ENCODE data around the gene FUT6. TPM values are rescaled to one million over a fixed set of nuclear protein-coding genes. Genes with fewer than 3 reads are reported as not detected.
A peak's percentile ranks its signal among the peaks of the same experiment; 100 is the strongest.
"Not testable (repeated sequence)": the region's sequence is repeated elsewhere in the genome, so short reads cannot be mapped to it uniquely, and the experiment has no call there.

The FUT6 gene
- total RNA-seq, 1 experiment from 2014 or later, result not detected

DNA sequence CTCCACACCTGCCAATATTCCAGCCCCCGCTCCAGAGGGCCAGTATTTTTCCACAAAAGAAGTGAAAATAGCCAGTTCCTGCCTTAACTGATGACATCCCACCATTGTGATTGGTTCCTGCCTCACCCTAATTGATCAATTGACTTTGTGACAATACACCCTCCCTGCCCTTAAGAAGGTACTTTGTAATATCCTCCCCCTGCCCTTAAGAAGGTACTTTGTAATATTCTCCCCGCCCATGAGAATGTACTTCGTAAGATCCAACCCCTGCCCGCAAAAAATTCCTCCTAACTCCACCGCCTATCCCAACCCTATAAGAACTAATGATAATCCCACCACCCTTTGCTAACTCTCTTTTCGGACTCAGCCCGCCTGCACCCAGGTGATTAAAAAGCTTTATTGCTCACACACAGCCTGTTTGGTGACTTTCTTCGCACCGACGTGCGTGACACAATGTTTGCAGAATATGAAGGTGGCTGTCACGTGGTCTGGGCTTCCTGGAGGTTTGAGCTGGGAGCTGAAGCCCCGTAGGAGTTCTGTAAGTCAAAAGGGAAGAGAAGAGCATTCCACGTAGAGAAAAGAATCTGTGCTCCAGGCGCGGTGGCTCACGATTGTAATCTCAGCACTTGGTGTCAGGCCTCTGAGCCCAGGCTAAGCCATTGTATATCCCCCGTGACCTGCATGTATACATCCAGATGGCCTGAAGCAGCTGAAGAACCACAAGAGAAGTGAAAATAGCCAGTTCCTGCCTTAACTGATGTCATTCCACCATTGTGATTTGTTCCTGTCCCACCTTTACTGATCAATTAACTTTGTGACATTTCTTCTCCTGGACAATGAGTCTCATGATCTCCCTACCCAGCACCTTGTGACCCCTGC, 17.9 kb upstream of the FUT6 start:
- no peak for DNase-seq (ENCODE audit: low read depth)

DNA sequence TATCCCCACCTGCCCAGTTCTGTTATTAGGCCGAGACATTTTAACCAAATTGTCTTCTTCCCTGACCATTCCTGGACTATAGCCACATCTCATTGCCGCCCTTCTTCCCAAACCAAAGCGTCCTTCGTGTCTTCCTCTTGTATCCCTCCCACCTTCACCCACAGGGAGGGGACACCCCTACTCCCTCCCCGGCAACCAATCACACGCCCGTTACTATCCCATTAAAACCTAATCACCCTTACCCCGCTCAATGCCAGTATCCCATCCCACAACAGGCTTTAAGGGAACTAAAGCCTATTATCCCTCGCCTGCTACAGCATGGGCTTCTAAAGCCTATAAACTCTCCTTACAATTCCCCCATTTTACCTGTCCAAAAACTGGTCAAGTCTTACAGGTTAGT, 15.6 kb upstream of the FUT6 start:
- not testable (repeated sequence) for DNase-seq (ENCODE audit: low read depth)

DNA sequence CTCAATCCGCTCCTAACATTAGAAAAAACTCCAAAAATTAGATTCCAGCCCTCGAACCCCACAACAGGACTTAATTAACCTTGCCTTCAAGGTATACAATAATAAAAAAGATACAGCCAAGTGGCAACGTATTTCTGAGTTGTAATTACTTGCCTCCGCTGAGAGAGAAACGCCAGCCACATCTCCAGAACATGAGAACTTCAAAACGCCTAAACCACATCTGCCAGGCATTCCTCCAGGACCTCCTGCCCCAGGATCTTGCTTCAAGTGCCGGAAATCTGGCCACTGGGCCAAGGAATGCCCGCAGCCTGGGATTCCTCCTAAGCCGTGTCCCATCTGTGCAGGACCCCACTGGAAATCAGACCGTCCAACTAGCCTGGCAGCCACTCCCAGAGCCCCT, 14.6 kb upstream of the FUT6 start:
- not testable (repeated sequence) for DNase-seq (ENCODE audit: low read depth)

DNA sequence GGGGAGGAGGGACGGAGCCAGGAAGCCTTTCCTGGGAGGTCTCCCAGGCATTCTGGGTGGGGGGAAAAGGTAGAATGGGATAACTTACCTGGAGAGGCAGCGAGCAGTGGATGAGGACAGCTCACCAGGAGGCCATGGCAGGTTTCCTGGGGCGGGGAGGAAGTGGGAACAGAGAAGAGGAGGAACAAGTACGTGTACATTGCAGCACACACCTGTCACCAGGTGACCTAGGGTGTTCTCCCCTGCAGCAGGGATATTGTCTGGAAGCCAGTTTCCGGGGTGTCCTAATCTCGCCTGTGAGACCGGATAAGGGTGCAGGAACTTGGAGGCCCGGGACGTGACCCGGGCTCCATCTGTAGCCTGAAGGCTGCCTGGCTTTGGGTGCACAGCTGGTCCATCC, 11.8 kb upstream of the FUT6 start, which contains the start of gene FUT3:
TSS of gene FUT3 (minus strand) at position 148 of the 400 bp plus-strand sequence.
- DNase-seq (ENCODE audit: low read depth), result no peak

DNA sequence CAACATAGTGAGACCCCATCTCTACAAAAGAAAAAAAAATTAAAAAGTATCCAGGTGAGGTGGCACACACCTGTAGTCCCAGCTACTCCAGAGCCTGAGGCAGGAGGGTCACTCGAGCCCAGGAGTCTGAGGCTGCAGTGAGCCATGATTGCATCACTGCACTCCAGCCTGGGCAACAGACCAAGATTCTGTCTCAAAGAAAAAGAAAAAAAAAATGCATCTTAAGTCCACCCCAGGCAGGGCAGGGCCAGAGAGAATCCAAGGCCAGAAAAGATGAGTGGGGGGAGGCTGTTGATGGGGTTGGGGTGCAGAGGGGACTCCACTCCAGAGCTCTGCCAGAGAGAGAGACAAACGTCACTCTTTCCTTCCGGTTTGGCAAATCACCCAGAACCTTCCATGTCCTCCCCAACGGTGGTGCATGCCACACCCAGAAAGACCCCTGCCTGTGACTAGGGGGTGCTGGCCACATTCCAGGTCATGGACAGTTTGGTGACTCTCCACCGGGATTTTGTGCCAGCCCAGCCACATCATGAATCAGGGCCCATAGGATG, 11.3 kb upstream of the FUT6 start:
- DNase-seq (ENCODE audit: low read depth), result peak; percentile 74

DNA sequence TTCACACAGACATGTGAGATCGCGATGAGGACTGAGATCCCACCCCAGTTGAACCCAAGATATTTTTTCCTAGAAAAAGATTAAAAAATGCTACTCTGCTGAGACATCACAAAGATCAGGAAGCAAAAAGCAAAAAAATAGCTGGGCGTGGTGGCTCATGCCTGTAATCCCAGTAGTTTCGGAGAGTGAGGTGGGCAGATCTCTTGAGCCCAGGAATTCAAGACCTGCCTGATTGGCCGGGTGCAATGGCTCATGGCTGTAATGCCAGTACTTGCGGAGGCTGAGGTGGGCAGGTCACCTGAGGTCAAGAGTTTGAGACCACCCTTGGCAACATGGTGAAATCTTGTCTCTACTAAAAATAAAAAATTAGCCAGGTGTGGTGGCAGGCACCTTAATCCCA, 10.7 kb upstream of the FUT6 start:
- DNase-seq (ENCODE audit: low read depth), result no peak

DNA sequence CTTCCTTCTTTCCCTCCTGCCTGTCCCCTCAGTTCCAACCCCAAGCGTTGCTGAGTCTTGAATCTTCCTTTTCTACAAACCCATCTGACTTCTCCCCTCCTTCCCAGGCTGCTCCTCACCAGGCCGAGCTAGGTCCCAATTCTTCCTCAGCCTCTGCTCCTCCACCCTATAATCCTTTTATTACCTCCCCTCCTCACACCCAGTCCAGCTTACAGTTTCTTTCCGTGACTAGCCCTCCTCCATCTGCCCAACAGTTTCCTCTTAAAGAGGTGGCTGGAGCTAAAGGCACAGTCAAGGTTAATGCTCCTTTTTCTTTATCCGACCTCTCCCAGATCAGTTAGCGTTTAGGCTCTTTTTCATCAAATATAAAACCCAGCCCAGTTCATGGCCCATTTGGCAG, 9.1 kb upstream of the FUT6 start:
- not testable (repeated sequence) for DNase-seq (ENCODE audit: low read depth)

DNA sequence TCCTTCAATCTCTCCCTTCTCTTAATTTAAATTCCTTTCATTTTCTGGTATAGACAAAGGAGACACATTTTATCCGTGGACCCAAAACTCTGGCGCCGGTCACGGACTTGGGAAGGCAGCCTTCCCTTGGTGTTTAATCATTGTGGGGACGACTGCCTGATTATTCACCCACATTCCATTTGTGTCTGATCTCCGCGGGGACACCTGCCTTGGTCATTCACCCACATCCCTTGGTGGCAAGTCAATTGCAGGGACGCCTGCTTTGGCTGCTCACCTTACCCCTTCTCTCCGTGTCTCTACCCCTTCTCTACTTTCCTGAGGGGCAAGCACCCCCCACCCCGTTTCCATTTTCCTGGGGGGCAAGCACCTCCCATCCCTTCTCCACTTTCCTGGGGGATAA, 8.3 kb upstream of the FUT6 start:
- not testable (repeated sequence) for DNase-seq (ENCODE audit: low read depth)

DNA sequence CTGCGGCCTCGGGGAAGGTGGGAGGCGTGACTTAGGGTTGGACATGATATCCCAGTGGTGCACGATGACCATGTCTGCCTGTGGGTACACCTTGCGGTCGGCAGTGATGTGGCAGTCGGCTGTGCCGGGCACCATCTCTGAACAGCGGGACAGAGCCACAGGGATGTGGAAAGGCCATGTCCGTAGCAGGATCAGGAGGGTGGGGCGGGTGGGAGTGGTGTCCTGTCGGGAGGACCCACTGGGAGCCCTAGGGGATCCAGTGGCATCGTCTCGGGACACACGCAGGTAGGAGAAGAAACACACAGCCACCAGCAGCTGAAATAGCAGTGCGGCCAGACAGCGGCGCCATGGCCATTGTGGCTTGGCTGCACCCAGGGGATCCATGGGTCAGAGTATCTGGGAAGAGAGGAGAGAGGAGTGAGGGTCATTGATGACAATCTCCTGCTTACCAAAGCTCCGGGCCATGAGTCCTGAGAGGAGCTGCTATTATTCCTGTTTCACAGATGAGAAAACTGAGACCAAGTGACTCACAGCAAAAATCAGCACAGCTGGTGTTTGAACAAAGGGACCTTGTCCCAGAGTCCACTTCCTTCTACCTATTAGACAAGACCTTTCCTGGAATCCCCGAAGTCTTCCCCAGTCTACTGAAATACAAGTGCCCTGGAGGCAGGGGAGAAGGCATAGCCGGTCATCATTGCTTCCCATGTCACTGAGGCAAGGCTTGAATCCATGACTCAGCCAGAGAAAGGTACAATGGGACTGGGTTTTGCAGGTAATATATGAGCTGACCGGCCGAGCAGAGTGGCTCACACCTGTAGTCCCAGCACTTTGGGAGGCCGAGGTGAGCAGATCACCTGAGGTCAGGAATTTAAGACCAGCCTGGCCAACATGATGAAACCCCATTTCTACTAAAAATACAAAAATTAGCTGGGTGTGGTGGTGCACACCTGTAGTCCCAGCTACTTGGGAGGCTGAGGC, 5.2 kb upstream of the FUT6 start:
- DNase-seq (ENCODE audit: low read depth), result no peak

DNA sequence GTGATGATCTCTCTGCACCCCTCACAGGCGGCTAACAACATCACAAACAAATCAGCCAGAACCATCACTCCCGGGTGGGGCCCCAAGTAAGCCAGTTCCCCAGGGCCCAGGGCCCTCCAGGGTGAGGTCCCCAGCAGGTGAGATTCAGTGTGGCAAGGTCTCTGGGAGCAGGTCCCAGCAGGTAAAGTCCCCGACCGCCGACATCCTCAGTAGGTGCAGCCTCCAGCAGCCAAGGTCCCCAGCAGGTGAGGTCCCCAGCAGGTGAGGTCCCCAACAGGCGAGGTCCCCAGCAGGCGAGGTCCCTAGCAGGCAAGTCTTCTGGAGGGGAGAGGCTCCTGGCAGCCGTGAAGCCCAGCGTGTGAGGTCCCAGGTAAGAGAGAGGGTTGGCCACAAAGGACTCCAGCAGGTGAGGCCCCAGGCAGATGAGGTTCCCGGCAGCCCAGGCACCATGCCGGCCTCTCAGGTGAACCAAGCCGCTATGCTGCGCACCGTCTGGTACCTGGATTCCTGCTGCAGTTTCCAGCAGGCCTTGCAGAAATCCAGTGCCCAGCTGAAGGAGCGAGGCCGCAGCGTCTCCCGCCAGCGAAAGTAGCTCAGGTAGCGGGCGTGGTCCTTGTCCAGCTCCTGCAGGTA, 3.9 kb upstream of the FUT6 start:
- DNase-seq (ENCODE audit: low read depth), result no peak

DNA sequence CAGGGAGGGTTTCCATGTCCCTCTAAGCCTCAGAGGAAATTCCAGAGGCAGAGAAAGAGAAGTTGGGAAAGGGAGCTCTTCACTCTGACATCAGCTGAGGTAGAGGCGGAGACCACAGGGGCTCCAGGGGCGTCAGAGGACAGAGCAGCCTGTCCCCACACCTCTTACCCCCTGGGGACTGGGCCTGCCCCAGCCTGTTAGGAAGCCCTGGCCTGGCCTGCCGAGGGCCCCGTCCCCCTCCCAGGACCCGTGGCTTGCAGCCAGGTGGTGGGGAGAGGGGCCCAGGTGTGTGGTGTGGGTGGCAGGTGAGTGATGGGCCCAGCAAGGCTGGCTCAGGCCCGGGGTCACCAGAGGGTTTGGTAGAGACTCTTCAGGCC, 2.2 kb upstream of the FUT6 start:
- not testable (repeated sequence) for DNase-seq (ENCODE audit: low read depth)

DNA sequence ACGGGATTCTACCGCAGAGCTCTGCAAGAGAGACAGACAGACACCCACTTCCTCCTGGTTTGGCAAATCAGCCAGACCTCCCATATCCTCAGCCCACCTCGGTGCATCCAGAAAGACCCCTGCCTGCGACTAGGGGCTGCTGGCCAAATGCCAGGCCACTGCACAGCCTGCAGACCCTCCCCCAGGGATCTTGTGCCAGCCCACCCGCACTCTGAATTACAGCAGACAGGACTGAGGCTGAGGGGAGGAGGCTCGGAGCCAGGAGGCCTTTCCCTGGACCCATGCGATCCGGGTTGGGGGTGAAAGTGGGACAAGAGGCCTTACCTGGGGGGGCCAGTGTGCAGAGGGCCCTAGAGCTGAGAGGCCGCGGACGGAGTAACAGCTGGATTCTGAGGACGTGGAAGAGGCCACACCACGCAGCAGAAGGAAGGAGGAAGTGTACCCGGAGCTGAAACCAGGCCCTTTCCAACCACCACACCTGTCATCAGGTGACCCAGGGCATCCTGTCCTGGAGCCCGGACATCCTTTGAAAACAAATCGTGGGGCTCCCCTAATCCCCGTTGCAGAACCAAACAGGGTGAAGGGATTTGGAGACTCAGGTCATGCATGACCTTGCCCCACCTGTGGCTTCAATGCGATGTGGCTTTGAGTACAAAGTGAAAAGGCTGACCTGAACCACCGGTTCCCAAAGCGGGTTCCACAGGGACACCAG, 993 bp downstream of the FUT6 start:
- DNase-seq (ENCODE audit: low read depth), result no peak

DNA sequence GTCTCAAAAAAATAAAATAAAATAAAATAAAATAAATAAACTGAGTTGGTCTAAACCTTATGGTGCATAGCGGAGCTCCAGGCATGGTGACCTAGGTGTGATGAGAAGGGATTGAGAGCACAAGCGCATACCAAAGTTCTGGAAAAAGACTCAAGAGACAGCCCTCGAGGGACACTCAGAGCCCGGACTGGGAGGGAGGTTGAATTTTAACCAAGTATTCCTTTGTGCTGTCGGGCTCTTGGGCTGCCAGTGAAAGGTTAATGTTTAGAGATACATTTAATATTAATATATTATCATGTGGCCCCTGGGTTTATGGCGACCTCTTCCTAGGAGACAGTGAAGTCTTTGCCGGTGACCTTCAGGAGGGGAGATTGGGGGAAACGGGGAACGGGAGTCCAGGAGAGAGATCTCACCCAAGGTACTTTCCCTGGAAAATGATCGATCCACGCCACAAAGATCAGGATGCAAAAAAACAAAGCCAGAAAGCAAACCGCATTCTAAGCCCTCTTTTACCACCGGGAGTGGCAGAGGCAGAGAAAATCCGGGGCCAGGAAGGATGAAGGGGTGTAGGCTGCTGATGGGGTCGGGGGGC, 1.6 kb downstream of the FUT6 start:
- DNase-seq (ENCODE audit: low read depth), result no peak

DNA sequence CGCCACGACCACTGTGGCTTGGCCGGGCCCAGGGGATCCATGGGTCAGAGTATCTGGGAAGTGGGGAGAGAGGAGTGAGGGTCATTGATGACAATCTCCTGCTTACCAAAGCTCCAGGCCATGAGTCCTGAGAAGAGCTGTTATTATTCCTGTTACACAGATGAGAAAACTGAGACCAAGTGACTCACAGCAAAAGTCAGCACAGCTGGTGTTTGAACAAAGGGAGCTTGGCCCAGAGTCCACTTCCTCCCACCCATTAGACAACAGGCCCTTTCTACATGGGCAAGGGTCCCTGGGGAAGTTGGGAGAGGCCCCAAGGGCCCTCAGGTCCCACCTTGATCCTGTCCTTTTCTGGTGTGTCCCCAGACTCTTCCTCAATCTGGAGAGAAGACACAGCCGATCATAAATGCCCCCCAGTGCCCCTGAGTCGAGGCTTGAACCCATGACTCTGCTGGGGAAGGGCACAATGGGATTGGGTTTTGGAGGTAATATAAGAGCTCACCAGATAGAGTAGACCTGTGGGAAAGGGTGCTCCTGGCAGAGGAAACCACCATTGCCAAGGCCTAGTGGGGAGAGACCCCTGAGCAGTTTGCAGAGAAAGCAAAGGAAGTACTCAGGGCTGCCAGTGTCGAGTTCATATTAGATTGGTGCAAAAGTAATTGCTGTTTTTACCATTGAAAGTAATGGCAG, 6.8 kb downstream of the FUT6 start:
- no peak for DNase-seq (ENCODE audit: low read depth)

DNA sequence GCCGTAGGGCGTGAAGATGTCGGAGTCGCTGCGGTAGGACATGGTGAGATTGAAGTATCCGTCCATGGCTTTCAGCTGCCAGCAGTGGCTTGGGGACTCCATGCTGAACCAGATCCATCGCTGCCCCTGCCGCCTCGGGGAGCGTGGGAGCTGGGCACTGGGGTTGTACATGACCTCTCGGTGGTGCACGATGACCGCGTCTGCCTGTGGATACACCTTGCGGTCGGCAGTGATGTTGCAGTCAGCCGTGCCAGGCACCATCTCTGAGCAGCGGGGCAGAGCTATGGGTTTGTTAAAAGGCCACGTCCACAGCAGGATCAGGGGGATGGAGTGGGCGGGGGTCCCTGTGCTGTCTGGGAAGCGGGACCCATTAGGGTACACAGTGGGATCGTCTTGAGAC, 7.4 kb downstream of the FUT6 start:
- DNase-seq (ENCODE audit: low read depth), result no peak

DNA sequence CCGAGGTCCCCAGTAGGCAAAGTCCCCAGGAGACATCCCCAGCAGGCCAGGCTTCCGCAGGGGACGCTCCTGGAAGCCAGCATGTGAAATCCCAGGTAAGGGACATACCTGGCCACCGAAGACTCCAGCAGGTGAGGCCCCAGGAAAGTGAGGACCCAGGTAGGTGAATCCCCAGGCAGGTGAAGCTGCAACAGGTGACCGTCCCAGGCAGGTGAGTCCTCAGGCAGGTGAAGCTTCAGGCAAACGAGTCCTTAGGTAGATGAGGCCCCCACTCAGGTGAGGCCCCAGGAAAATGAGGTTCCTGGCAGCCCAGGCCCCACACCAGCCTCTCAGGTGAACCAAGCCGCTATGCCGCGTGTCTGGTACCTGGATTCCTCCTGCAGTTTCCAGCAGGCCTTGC, 8.3 kb downstream of the FUT6 start:
- no peak for DNase-seq (ENCODE audit: low read depth)

DNA sequence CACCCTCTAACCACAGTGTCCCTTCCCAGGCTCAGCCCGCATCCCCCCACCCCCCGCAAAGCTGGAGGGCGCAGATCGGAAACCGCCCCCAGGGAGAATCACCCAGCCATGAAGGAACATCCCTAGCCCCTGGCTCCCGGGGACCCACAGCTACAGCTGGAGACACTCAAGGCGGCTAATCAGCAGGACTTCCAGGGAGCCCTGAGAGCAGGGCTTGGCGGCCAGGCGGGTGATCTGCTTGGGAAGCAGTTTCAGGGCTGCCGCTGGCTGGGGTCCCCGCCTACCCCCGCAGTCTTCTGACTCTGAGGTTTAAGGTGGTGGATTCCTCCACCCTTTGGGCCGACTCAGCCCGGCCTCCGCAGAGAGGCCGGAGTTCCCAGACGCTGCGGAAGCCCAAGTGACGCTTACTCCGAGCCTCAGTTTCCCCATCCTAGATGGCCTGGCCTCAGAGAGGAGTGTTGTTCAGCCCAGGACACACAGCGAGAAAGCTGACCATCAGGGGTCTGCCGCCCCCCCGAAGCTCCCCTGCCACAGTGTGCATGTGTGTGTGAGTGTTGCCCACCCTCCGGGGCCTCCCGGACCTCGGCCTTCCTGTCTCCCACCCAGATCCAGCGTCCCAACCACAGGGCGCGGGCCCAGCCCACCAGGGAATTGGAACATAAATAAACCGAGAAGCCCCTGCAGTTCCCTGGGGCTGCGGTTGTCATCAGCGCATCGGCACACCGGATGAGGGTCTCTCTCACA, 9.8 kb downstream of the FUT6 start:
- DNase-seq (ENCODE audit: low read depth), result no peak

DNA sequence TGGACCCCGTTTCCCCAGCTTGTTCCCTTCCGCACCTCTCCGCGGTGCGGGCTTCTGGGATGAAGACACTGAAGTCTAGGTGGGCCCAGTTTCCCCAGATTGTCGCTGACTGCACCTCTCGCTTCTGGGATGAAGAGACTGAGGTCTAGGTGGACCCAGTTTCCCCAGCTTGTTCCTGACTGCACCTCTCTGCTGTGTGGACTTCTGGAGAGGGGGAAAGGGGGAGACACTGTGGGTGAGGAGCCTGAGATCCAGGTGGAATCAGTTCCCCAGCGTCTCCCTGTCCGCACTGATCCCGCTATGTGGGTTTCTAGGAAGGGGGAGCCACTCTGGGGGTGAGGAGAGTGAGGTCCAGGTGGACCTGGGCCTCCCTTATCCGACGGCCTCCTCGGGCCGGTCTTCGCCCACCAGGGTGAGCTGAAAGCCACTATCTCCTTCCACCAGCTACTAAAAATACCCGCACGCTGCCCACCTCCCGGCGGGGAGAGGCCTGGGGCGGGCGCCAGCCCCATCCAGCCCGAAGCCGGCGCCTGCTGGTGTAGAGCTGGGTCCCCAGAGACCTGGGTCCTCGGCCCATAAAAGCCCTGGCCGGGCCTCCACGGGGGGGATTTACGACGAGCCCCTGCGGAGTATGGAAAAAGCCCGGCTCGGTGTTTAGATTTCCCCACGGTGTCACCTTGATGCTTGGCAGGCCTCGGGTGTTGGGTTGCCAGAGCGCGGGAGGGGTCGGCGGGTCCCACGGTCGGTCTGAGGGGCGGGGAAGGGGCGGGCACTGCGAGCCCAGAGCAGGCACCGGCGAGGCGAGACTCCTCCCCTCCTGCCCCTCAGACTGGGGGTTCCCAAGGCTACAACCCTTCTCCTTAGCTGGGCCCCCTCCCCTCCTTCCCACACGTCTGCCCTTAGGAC, 10.6 kb downstream of the FUT6 start:
- no peak for DNase-seq (ENCODE audit: low read depth)

Data from HT1080 (cell line).